Hepatic stellate cell (primary cell): ENCODE measurements around the gene LCAT.
"Not testable (repeated sequence)": the region's sequence is repeated elsewhere in the genome, so short reads cannot be mapped to it uniquely, and the experiment has no call there.

ENCODE experiments used
- DNase-seq: peaks from one replicate; pipeline ENCODE4 v3.0.0; 2011; ENCODE audit warnings: low spot score

LCAT gene

DNA sequence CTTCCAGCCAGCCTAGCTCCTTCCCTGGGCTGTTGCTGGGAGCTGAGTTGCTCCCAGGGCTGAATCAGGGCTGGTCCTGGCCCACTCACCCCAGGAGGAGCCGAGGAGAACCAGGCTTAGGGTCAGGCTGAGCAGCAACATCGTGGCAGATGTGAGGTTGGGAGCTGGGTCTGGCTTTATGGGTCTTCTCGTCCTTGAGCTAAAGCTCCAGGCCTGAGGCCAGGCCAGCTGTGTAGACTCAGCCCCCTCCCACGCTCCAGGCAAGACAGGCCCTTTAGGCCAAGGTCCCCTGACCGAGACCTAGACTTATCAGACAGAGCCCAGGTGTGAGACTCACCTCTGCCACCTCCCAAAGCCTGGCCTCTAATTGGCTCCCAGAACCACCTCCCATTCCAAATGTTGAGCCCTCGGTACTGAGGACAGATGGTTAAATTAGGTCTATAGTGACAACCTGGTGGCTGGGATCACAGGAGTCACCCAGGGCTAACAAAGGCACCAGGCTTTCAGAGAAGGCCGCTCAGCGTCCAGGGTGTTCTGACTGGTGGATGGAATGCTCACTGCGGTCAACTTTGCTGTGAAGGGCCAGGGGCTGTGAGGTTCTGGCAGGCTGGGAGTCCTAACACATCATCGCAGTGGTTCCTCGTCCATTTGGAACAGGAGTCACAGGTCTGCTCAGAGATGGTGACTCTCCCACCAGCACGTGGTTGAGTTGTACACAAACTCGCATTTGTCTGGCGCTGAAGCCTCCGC is 12.0 kb downstream of the LCAT start, which contains the start of gene CTRL:
CTRL (minus strand) TSS at position 151 of the 750 bp plus-strand sequence; CDS start at position 141, 10 bp downstream.
- DNase-seq = no peak

DNA sequence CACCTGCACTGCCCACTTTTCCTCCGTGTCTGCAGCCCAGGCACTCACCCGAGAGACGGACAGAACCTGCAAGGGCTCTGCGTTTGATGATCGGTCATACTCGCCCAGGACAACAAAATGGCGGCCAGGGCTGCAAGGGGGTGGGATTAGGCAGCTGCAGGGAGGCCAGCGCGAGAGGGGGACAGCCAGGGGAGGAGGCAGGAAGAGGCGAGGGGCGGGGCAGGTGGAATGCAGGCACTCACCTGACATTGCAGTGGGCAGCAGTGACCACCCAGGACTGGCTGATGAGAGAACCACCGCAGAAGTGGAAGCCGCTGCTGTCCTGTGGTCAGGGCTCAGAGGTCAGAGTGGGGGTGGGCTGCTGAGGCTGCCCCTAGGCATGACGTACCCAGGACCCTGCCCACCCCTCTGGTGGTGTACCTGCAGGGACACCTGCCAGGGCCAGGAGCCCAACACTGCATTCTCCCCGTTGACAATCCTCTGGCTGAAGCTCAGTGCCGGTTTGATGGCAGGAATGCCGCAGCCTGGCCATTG is 13.2 kb downstream of the LCAT start:
- DNase-seq = no peak

DNA sequence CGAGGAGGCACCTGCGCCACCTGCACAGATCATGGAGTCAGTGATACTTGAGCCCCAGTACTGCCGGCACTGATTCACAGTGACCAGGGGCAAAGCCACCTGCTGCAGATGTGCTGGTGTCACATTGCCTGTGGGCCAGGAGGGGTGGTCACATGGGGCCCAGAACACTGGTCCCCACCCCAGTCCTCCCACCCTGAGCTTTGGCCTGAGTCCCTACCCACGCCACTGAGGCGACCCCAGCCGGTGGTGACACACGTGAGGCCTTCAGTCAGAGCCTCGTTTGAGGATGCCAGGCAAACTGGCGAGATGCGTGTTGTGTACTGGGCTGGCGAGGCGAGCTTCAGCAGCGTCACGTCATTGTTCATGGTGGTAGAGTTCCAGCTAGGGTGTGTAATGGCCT is 13.7 kb downstream of the LCAT start:
- no peak for DNase-seq

DNA sequence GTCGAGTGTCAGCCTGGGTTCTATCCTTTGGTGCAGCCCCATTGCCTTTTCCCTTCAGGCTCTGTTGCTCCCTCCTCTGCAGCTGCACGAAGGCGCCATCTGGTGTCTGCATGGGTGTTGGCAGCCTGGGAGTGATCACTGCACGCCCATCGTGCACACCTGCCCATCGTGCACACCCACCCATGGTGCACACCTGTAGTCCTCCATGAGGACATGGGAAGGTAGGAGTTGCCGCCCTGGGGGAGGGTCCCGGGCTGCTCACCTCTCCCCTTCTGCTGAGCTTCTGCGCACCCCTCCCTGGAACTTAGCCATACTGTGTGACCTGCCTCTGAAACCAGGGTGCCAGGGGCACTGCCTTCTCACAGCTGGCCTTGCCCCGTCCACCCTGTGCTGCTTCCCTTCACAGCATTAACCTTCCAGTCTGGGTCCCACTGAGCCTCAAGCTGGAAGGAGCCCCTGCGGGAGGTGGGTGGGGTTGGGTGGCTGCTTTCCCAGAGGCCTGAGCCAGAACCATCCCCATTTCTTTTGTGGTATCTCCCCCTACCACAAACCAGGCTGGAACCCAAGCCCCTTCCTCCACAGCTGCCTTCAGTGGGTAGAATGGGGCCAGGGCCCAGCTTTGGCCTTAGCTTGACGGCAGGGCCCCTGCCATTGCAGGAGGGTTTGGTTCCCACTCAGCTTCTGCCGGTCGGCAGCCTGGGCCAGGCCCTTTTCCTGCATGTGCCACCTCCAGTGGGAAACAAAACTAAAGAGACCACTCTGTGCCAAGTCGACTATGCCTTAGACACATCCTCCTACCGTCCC is 15.2 kb downstream of the LCAT start:
- DNase-seq = peak; percentile 85

DNA sequence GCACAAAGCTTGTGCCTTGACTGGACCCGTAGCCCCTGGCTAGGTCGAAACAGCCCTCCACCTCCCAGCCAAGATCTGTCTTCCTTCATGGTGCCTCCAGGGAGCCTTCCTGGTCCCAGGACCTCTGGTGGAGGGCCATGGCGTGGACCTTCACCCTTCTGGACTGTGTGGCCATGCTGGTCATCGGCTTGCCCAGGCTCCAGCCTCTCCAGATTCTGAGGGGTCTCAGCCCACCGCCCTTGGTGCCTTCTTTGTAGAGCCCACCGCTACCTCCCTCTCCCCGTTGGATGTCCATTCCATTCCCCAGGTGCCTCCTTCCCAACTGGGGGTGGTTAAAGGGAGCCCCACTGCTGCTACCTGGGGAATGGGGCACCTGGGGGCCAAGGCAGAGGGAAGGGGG is 15.8 kb downstream of the LCAT start:
- DNase-seq = no peak

DNA sequence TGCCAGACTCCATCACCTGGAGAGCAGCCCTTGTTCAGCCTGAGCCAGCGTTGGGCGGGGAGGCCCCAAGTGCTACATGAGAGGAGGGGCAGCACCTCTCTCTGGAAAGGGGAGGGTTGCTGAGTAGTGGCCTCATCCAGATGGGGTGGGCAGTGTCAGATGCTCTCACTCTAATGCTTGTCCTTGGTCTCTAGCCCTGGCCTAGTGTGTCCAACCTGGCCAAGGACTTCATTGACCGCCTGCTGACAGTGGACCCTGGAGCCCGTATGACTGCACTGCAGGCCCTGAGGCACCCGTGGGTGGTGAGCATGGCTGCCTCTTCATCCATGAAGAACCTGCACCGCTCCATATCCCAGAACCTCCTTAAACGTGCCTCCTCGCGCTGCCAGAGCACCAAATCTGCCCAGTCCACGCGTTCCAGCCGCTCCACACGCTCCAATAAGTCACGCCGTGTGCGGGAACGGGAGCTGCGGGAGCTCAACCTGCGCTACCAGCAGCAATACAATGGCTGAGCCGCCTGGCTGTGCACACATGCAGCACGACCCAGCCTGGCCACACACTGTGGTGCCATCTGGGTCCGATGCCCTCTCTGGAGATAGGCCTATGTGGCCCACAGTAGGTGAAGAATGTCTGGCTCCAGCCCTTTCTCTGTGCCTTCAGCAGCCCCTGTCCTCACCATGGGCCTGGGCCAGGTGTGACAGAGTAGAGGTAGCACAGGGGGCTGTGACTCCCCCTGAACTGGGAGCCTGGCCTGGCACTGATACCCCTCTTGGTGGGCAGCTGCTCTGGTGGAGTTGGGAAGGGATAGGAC is 16.6 kb downstream of the LCAT start:
- DNase-seq = no peak

DNA sequence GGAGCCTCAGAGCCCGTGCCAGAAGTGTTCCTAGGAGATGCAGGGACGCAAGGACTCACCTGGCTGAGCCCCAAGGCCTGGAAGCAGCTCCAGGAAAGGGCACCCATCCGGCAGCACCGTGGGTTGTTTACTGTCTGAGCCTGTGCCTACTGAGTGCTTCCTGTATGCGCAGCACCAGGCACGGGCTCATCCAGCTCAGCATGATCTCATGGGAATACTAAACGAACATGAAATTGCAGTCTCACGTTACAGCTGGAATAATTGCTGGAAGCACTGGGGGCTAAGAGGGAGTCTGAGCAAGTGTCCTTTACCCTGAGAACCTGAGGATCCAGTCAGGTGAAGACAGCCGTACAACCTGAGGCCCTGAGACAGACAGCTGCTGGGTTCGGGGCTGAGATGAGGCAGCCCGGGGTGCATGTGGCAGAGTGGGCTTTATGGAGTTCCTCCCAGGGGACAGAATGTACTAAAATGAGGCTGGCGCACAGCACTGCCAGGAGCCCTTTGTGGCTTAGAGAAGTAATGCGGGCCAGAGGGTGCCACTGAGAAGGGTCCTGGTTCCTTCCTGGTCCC is 17.7 kb downstream of the LCAT start:
- DNase-seq = peak; percentile 78

DNA sequence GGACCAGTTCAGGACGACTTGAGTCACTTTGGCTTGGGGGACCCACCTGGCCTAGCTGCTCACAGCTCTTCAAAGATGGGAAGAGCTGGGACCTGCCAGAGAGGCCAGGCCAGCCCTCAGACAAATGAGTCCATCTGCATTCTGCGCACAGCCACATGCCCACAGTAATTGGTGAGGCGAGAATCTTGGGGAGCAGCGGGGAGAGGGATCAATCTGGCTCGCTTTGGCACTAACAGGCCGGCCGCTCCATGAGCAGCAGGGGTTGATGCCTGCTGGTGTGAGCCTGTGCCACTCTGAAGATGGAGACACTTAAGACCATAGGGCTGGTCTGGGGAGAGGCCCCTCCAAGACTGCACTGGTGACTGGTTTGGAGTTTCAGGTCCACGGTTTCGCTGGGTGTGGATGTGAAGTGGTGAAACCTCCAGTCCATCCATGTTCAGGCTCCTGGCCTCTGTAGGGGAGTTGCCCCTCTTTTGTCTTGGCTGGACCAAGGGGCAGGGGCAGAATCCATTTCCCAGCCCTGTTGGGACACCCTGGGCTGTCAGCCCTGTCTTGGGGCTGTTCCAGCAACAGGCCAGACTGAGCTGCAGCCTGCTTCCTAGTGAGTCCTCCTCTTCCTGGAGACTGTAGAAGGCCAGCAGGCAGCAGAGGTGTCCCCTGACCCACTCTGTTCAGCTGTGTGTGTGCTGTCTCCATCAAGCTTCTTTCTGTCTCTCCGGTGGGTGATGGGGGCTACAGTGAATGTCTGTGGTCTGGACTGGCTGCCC is 19.6 kb downstream of the LCAT start:
- DNase-seq = no peak

DNA sequence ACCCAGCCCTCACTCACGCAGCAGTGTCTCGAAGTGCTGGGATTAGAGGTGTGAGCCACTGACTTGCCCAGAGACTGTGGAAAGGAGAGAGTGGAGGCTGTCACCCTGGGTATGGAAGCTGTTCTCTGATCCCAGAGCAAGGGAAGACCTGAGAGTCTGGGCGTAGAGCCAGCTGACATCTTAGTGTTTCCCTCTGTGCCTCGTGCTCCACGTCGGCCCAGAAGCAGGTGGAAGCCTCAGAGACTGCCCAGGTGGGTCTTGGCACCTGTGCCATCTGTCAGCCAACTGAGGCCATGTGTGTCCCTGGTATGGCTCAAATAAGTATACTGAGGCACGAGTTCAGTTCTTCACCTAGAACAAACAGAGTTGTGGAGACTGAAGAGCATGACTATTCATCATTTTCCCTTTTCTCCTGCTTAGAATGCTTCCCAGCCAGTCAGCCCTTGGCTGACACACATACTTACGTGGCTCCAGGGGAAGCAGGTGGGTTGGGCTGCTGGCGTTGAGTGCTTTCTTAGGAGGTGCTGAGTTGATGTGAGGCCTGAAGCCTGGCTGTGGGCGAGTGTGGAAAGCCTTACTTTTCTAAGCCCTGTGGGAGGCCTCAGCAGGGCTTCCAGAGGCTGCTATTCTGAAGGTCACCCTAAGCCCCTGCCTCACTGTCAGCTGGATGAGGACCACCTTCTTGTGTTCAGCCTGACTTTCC is 20.4 kb downstream of the LCAT start:
- no peak for DNase-seq

DNA sequence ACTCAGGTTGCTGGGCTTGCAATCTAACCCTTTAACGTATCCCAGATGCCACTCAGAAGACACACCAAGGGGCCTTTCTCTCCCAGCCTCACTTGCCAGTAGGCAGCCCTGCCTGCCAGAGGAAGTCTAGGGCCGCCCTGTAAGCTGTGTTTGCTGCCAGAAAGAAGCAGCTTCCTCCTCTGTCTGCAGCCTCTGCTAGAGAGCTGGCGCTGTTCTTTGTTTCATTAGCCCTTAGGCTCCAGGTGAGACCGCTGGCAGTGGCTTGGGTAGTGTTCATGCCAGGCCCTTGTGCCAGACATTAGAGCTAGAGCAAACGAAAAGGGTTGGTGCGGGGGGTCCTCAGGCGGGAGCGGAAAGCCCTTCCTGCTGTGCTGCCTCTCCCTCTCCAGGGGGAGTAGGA is 21.2 kb downstream of the LCAT start:
- DNase-seq = no peak

DNA sequence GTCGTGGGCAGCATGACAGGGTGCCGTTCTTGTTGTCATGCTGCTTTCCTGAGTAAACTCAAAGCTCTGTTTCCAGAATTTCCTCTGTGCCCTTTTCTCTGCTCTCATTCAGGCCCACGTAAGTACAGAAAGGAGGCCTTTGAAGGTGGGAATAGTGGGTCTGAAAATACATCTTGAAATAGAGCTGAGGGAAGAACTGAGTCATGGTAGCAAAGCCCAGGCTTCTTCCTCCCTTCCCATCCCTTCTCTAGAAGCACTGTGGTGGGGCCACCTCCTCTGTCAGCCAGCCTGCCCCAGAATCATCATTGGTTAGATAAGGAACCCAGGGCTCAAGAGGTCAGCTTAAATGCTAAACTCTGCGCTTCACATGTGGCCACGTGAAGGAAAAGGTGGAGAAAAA is 21.7 kb downstream of the LCAT start:
- DNase-seq = no peak

DNA sequence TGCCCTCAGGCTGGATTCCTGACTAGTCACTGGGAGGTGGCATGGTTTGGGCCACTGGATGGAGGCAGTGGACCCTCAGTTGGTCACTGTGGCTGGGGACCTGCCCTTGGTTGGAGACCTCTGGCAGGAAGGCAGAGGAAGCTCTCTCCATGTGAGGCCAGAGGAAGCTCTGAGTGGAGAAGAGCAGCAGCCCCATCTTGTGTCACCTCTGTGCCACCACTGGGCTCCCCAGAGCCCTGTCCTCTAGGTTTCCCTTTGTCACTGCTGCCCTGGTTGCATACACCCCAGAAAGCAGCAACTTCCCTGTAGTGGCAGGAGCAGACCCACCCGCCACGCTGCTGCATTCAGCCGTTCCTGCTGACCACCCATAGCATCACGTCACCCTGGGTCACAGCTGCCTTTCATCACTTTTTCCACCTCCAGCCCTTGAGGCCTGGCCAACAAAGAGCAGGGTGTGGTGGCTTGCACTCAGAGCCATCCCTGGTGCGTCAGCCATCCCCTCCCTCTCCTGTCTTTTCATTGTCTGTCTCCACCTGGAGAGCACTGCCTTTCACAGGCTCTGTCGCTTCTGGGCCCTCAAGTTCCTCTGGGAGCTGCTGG is 24.2 kb downstream of the LCAT start:
- no peak for DNase-seq

DNA sequence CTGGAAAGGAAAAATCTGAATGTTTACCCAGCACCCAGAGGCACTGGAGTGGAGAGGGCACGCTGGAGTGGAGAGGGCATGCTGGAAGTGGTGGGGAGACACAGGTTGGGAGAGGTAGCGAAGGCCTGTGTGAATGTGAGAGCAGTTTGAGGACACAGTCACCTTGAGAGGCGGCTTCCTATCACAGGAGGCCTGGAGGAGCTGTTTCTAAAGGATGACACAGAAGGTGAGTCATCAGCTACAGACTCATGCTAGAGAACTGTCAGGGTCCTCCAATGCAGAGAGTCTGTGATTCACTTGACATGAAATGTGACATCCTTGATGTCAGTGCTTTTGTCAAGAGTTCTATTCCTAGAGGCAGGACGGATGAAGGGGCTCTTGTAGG is 26.1 kb downstream of the LCAT start:
- peak; percentile 91 for DNase-seq

DNA sequence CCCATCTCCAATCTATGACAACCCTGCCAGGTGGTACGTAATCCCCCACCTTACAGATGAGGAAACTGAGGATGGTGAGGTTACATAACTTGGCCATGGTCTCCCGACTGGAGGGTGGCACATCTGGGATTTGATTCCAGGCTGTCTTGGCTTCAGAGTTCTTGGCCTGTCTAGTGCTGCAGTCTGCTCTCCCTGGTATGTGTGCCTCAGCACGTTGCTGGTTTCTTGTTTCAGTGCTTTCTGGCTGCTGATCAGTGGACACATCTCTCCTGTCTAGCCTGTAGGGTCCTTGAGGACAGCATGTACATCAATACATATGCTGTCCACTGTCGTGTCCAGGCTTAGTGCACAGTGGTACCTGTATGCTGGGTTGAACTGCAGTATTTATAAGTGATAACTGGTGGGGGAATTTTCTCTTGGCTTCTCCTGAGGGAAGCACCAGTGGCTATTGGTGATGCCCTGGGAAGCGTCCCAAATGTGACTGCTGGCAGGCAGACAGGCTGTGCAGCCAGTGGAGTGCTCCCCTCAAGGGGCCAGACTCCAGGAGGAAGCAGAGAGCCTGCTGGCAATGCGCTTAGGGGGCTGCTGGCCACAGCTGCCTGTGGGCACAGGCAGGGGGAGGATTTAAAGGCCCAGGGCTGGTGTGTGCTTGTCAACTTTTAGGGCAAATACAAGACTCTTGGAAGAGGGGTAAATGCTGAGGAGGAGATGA is 26.6 kb downstream of the LCAT start:
- DNase-seq = no peak

DNA sequence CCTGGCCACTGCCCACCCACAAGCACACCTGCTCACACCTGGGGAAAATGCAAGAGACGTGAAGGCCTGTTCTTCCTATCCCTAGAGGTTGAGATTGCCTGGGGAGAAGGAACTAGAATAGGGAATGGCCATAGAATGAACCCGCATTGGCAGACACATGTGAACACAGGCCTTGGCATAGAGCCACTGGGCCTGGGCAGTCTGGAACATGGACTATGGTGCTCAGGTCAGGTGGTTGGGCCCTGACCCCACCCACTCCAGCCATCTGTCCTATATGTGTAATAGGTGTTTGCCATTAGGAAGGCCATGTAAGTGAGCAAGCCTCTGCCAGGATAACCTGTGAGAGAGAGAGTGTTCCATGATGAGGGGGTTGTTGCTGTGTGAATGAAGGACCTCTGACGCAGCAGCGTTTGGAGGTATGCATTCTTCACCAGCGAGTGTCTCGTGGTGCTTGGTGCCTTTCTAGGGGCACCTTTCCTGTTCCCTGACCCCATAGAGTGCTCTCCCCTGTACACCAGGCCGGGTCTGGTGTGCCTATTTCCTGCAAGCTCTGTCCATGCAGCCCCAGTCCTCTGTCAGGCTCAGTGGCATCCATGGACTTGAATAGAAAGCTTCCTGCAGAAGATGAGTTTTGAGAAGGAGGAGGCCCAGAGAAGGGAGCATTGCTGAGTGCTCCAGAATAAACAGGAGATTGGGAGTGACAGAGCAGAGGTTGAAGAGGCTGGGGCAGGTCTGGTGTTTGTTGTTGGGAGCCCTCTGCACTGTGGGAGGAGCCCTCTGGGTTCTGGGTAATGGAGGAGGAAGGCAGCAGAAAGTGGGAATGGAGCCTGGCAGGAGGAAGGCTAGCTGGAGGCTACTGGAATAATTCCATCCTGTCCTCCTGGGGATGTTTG is 27.8 kb downstream of the LCAT start:
- no peak for DNase-seq

DNA sequence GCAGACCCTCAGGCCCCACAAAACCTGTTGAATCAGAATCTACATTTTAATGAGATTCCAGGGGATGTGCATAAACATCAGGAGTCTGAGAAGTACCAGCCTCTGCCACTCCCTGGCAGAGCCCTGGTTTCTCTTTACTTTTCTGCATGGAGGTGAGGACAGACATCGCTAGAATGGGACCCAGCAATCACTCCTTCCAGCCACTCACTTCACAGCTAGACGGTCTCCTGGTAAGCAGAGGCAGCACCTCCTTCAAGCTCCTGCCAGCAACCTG is 28.5 kb downstream of the LCAT start:
- DNase-seq = not testable (repeated sequence)

DNA sequence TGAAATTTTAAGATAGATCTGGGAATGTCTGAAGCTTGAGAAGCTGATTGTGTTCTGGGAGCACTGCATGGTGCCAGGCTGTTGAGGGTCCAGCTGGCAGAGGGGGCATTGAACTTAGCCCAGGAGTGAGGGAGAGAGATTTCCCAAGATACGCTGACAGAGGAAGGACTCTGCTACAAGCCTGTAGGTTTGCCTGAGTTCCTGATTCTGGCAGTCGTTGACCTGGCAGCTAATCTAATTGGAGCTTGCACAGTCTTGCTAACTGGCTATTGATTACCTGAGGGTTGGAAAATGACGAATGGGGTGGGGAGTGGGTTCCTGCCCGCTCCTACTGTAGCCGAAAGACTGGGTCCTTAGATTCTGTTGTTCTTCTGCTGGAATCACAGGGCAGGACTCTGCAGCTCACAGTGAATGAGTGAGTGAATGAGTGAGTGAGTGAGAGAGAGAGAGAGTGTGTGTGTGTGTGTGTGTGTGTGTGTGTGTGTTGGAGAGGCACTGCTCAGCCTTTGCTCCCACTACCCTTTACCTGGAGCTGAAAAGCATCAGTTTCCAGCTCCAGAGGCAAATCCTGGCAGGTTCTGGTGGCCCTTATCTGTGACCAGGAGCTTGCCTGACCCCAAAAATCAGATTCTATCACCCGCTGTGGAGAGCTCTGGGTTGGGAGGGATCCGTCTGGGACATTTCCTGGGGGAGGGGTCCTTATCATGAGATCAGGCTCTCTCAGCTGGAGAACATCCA is 29.0 kb downstream of the LCAT start:
- DNase-seq = no peak

DNA sequence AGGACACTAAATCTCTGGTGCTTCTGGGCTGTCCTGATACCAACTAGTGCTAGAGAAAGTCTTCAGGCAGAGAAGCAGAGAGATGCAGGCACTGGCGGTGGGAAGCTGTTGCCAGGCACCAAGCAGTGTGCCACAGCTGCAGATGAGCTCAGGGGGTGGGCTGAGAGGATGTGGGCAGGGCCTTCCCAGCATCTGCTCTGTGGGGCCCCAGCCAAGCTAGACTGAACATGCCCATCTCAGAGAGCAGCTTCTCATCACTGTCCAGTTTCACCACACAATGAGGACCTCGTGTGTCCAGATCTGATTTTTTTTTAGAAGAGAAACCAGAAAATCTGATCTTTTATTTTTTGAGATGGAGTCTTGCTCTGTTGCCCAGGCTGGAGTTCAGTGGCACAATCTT is 33.8 kb downstream of the LCAT start:
- no peak for DNase-seq
